ENCODE data around the gene CTU2.

DNA sequence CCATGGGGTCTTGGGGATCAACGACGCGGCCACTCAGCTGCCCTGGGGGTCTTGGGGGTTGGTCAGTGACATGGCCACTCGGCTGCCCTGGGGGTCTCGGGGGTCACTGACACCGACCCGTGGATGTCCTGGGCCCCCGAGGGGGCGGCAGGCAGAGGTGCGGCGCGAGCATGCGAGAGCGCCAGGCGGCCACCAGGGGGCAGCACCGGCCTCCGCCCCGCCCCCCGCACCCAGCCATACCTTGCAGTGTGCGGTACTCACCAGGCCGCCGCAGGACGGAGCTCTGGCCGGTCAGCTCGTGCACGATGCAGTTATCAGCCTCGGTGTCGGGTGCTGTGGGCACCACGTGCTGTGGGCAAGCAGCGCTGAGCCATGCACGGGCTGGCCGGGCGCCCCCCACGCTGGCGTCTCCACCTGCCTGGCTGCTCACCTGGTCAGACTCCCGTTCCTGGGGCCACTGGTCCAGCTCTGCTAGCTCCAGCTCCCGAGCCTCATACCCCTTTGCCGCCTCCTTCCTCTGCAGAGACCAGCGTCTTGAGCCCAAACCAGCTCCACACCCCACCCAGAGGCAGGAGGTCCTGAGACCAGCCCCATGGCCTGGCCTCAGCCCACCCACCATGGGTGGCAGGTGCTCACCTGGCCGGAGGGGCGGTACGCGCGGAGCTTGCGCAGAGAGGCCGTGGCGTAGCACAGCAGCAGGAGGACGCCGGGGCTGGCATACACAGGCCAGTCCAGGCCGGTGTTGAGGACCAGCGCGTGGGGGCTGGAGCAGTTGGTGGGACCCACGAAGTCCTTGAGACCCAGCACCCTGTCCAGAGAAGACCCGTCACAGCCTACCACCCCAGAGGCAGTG lies 31.2 kb downstream of the CTU2 start:
- TF ChIP-seq, protein P1, sequence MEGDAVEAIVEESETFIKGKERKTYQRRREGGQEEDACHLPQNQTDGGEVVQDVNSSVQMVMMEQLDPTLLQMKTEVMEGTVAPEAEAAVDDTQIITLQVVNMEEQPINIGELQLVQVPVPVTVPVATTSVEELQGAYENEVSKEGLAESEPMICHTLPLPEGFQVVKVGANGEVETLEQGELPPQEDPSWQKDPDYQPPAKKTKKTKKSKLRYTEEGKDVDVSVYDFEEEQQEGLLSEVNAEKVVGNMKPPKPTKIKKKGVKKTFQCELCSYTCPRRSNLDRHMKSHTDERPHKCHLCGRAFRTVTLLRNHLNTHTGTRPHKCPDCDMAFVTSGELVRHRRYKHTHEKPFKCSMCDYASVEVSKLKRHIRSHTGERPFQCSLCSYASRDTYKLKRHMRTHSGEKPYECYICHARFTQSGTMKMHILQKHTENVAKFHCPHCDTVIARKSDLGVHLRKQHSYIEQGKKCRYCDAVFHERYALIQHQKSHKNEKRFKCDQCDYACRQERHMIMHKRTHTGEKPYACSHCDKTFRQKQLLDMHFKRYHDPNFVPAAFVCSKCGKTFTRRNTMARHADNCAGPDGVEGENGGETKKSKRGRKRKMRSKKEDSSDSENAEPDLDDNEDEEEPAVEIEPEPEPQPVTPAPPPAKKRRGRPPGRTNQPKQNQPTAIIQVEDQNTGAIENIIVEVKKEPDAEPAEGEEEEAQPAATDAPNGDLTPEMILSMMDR (IDR thresholded peaks at IDR 0.05), result peak; percentile 88
- TF ChIP-seq, protein P2, sequence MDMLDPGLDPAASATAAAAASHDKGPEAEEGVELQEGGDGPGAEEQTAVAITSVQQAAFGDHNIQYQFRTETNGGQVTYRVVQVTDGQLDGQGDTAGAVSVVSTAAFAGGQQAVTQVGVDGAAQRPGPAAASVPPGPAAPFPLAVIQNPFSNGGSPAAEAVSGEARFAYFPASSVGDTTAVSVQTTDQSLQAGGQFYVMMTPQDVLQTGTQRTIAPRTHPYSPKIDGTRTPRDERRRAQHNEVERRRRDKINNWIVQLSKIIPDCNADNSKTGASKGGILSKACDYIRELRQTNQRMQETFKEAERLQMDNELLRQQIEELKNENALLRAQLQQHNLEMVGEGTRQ (IDR thresholded peaks at IDR 0.05; ENCODE audit: borderline replicate concordance, low read depth, low read length), result no peak
- TF ChIP-seq CHD2 (IDR thresholded peaks at IDR 0.05; ENCODE audit: low read length, partially characterized antibody), result peak; percentile 64
- no peak for TF ChIP-seq FOSL2 (IDR thresholded peaks at IDR 0.05; ENCODE audit: borderline replicate concordance, low read depth)
- no peak for TF ChIP-seq GABPA (IDR thresholded peaks at IDR 0.05; ENCODE audit: low read depth)
- TF ChIP-seq SIN3A (IDR thresholded peaks at IDR 0.05; ENCODE audit: borderline replicate concordance, low read depth, low read length), result peak; percentile 72; the same call in 1 of the 2 replicates
- no peak for TF ChIP-seq POLR2AphosphoS5 (IDR thresholded peaks at IDR 0.05; ENCODE audit: low read depth, low read length)
- no peak for TF ChIP-seq TEAD4 (IDR thresholded peaks at IDR 0.05; ENCODE audit: borderline replicate concordance, insufficient read depth)
